ENCODE measurements around the gene RENBP.

RENBP gene

GRCh38 chrX:153931748-153932147 is 12.7 kb downstream of the RENBP start:
- no peak for DNase-seq

GRCh38 chrX:153931151-153931550 is 13.3 kb downstream of the RENBP start:
- no peak for DNase-seq

GRCh38 chrX:153930011-153930910 is 14.2 kb downstream of the RENBP start:
- no peak for DNase-seq

- no peak for DNase-seq
These were observed 14.9 kb downstream of the RENBP start for GRCh38 chrX:153929576-153929975.

GRCh38 chrX:153928846-153929245 is 15.6 kb downstream of the RENBP start:
- DNase-seq, result no peak

GRCh38 chrX:153927922-153928760 is 16.3 kb downstream of the RENBP start:
- DNase-seq, result peak; percentile 96

GRCh38 chrX:153927672-153927921 is 16.8 kb downstream of the RENBP start:
- no peak for DNase-seq

GRCh38 chrX:153926858-153927671 is 17.4 kb downstream of the RENBP start:
- peak; percentile 40 for DNase-seq

GRCh38 chrX:153926552-153926857 is 17.9 kb downstream of the RENBP start:
- no peak for DNase-seq

DNA sequence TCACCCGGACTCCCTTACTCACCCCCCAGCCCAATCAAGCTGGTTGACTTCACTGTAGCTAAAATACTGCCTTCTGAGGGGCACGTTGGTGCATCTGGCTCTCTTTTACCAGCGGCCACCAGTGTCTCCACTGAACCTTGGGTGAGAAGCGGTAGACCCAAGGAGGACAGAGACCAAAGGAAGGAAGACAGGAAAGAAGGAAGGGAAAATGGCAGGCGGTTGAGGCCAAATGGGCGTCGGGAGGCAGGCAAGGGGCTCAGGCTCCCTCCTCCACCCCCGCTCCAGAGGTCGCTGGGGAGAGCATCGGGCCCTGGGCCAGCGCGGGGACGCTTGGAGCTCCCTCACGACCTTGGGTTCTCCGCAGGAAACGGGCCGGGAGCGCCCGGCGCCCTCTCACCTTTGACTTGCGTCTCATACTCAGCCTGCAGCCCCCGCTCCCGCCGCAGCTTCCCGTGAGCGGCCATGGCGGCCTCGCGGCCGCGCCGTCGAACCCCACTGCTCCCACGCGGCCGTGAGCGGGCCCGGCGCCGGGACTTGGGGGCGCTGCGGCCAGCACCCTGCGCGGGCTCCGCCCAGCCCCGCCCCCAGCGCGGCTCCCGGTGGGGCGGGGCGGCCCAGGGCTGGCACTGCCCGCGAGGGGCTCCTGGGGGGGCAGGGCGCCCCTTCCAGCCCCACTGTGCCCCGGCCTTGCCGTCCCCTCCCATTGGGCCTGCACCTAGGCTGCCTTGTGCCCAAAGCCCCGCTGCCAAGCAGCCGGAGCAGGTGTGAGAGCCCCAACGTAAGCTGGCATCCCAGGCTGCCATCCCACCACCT is 18.5 kb downstream of the RENBP start, which contains the start of gene ARHGAP4:
ARHGAP4 (minus strand) TSS at position 526 of the 813 bp plus-strand sequence; CDS start at position 464, 62 bp downstream.
- no peak for DNase-seq

DNA sequence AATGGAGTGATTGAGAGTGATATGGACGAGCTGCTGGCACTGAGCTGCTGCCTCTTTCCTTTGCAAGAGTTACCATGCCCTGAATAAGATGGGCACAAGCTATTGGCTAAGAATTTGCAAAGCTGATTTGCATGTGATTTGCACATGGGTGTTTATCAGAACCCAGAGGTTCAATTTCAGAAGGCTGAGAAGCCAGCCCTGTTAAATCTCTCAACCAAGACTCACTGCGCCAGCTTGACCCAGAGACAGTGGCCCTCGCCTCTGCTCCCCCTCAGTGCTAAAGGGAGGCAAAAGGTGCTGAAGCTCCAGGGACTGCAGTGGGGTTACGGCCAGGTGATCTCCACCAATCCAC is 19.1 kb downstream of the RENBP start:
- no peak for DNase-seq

DNA sequence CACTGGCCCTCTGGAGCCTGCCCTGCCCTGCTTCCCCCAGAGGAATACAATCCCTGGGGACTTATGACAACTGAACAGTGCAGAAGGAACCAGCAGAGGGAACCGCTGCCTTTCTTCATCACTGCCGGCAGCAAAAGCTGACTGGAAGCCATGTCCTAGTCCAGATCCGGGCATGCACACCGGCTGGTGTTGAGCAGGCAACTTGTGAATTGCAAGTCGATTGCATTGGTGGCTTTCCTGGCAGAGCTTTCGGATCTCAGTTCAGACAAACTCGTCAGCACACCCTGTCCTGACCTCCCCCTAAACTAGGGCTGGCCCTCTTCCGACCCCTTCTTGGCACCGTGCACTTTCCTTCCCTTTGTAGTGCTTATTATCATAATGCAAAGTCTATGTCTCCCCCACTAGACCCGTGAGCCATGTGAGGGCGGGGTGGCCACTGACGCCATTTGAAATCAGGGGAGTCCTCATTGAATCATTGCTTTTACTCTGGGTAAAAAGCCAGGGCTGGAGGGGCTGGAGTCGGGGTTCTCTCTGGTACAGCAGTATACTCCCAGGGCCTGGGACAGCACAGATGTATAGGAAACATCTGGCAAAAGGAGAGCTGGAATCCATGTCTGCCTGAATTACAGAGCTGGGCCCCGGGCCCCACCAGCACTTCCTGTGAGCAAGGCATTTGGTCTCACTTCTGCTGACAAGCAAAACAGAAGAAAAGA is 20.1 kb downstream of the RENBP start:
- peak; percentile 30 for DNase-seq

GRCh38 chrX:153922932-153923857 is 21.2 kb downstream of the RENBP start:
- DNase-seq, result peak; percentile 48

- DNase-seq, result no peak
These were observed 22.7 kb downstream of the RENBP start for GRCh38 chrX:153921511-153922446.

DNA sequence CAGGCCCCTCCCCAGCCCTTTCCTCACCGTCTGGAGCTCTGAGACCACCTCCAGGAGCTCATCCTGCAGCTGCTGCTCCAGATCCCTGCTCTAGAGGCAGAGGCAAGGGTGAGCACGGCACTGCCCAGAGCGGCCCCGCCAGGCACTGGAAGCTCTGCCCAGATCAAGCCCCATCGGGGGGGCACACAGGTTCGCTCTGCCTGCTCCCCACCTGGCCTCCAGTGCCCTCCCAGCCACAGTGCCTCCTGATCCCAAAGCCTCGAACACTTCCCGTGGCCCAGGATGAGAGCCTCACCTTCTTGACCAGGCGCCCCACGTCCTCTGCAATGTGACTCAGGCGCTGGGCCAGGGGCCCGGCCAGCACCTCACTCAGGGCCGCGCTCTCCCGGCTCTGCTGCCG is 23.4 kb downstream of the RENBP start:
- no peak for DNase-seq

GRCh38 chrX:153920546-153920945 is 23.9 kb downstream of the RENBP start:
- DNase-seq, result no peak

DNA sequence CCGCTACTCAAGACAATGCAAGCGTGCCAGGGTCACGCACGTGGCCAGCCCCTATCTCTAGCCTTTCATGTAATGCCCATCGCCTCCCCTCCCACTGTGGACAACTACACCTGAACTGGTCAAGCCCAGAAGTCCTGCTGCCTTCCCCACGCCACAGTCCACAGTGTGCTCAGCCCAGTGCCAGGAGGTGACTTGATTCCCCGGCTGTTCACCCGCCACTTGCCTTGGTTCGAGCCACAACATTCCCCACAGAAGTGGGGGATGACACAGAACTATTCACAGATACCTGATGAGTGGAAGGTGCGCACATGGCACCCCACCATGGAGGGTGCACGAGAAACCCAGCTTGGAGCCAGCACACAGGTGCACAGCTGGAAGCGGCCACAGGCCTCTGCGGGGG is 25.2 kb downstream of the RENBP start:
- DNase-seq, result no peak

DNA sequence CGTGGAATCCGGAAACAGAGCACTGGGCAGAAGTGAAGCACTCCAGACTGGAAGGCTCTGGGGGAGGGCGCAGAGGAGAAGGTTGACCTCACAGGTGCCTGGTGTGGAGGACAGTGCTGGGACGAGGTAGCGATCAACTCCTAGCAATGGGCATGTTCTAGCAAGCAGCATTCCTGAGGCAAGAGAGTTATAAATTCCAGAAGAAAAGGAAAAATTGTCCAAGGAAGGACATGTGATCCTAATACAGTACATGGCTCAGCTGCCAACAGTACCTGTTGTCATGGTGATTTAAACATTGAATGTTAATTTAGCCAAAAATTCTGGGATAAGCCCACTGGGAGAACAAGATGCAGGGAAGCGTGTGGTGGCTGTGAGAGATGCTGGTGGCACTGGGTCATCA is 26.6 kb downstream of the RENBP start:
- DNase-seq, result no peak

- no peak for DNase-seq
These were observed 30.7 kb downstream of the RENBP start for GRCh38 chrX:153913701-153914100.

DNA sequence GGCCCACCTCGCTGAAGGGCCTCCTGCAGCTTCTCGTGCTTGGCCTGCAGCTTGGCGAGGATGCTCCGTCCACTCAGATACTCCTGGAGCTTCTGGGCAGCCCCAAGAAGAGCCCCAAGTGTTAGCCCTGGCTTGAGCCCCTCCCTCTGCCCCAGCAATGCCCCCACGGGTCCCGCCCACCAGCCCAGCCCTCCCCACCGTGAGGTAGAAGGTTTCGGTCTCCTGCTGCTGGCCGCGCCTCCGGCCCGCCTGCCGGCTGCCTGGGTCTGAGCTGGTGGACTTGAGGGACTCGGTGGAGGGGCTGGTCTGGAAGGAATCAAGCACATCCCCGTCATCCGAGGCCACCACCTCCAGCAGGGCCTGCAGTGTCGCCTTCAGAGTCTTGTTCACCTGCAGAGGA is 31.2 kb downstream of the RENBP start:
- no peak for DNase-seq

Measured in COR-L47 (cell line).